GM10248 (cell line): ENCODE measurements around the gene CRAMP1.

Source experiments
- CTCF ChIA-PET: fragments of 300-600 bp; sonication (Branson Sonifier 250); formaldehyde crosslinking; extraction: SDS; loops from one replicate; lab custom pipeline; 2021; ENCODE audit warnings: antibody characterized with exemption; lab: Yijun Ruan, JAX
- POLR2A ChIA-PET: fragments of 350-650 bp; sonication (Branson Sonifier 250); formaldehyde crosslinking; extraction: SDS; loops from one replicate; lab custom pipeline; 2020; ENCODE audit warnings: antibody characterized with exemption; lab: Yijun Ruan, JAX
- DNase-seq: peaks from one replicate; pipeline ENCODE4 v3.0.0; 2012; ENCODE audit errors: extremely low spot score
- CTCF ChIP-seq: IDR thresholded peaks from 2 replicates; pipeline ENCODE4 v1.5.1; 2012; ENCODE audit warnings: mild to moderate bottlenecking, low read depth; ENCODE audit errors: extremely low read depth, missing control alignments, control extremely low read depth

CRAMP1 gene

GRCh38 chr16:1571012-1571671, 41.0 kb upstream of the CRAMP1 start:
- ChIA-PET POLR2A (no interaction called here), CTCF (no interaction called here)
- DNase-seq, result no peak
- no peak for TF ChIP-seq CTCF

DNA sequence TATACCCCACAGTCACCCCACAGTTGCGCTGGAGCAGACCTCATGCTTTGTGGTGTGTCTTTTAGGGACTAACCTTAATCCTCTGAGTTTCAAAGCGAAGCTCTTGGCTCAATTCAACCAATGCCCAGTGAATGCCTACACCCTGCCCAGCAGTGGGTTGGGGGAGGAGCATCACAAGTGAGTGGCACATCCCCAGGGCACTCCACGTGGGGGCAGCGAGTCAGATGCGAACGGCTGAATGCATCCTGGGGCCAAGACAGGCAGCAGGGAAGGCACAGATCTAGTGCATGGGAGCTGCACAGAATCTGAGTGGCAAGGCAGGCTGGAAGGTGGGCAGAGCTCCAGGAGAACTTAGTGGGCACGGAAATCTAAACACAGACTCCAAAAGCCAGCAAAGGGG, 39.5 kb upstream of the CRAMP1 start:
- ChIA-PET CTCF (no interaction called here), POLR2A (no interaction called here)
- no peak for DNase-seq
- TF ChIP-seq CTCF, result no peak

DNA sequence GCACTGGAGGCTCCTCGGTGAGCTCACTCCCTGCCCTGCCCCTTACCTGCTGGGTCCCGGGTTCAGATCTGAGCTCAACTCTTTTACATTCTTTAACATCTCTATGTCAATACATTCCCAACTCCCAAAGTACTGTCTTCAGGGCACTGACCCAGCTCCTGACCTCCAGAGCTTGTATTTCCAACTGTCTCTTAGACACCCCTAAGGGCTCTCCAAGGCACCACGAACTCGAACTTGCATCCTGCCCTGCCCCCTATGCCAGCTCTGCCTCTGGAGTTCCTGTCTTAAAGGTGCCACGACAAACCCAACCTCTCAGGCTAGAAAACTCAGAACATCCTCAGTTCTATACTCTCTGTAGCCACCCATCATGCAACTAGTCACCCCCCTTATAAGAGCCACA, 38.9 kb upstream of the CRAMP1 start:
- no peak for TF ChIP-seq CTCF
- CTCF ChIA-PET, result no interaction called here
- DNase-seq, result no peak
- POLR2A ChIA-PET, result no interaction called here

- ChIA-PET CTCF (no interaction called here), POLR2A (no interaction called here)
- no peak for TF ChIP-seq CTCF
- DNase-seq, result no peak
Measured at GRCh38 chr16:1575578-1575977, 36.6 kb upstream of the CRAMP1 start.

- POLR2A ChIA-PET, result no interaction called here
- no peak for DNase-seq
- CTCF ChIA-PET, result no interaction called here
- TF ChIP-seq CTCF, result no peak
Measured at GRCh38 chr16:1579214-1579613, 32.9 kb upstream of the CRAMP1 start.

DNA sequence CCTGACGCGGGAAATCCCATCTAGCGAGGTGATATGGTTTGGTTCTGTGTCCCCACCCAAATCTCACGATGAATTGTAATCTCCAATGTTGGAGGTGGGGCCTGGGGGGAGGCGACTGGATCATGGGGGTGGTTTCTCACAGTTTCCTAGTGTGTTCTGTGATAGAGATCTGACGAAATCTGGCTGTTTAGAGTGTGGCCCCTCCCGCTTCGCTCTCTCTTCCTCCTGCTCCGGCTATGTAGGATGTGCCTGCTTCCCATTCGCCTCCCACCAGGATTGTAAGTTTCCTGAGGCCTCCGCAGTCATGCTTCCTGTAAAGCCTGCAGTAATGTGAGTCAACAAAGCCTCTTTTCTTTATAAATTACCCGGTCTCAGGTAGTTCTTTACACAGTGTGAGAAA, 31.9 kb upstream of the CRAMP1 start:
- ChIA-PET CTCF (no interaction called here), POLR2A (no interaction called here)
- no peak for TF ChIP-seq CTCF
- DNase-seq, result no peak

- no peak for DNase-seq
- POLR2A ChIA-PET, result no interaction called here
- no peak for TF ChIP-seq CTCF
- CTCF ChIA-PET, result no interaction called here
Measured at GRCh38 chr16:1580956-1581355, 31.2 kb upstream of the CRAMP1 start.
